Esophagus muscularis mucosa (tissue), 4 donors: ENCODE results near the gene NARS2. TPM values are rescaled to one million over a fixed set of nuclear protein-coding genes. Genes with fewer than 3 reads are reported as not detected.
A peak's percentile ranks its signal among the peaks of the same experiment; 100 is the strongest.

Source experiments
- DNase-seq: peaks from one replicate; pipeline ENCODE4 v3.0.0-alpha.2; 2017; ENCODE audit errors: extremely low spot score
- H3K27ac ChIP-seq, 4 donors: fragments of 200-600 bp; sonication (generic); replicated peaks in 1 of 4; 1 replicate in 3 of 4; 2 replicates in 1 of 4; pipeline ENCODE4 v1.5.1; 2016 to 2019; ENCODE audit warnings: mild to moderate bottlenecking in 1 of 4
- H3K27me3 ChIP-seq, 4 donors: fragments of 200-600 bp; sonication (generic); one replicate each; pipeline versions ENCODE4 v1.5.1 to v1.6.0; 2016 to 2019
- H3K36me3 ChIP-seq, 4 donors: fragments of 200-600 bp; sonication (generic); one replicate each; pipeline ENCODE4 v1.5.1; 2016 to 2019
- H3K4me1 ChIP-seq, 4 donors: fragments of 200-600 bp; sonication (generic); one replicate each; pipeline ENCODE4 v1.5.1; 2016 to 2019
- H3K4me3 ChIP-seq, 4 donors: fragments of 200-600 bp; sonication (generic); 1 replicate in 2 of 4; 2 replicates in 2 of 4; pipeline ENCODE4 v1.5.1; 2016 to 2019; ENCODE audit warnings: mild to moderate bottlenecking in 4 of 4, moderate library complexity in 1 of 4
- H3K9me3 ChIP-seq, 4 donors: fragments of 200-600 bp; sonication (generic); 1 replicate in 3 of 4; 2 replicates in 1 of 4; pipeline ENCODE4 v1.5.1; 2016 to 2019
- CTCF ChIP-seq, 3 experiments: fragments of 200-600 bp in 2 of 3; fragments of 450-650 bp in 1 of 3; sonication (generic) in 2 of 3; IDR thresholded peaks; one replicate each; pipeline ENCODE4 v1.5.1; 2017 to 2019; ENCODE audit warnings: antibody characterized with exemption in 3 of 3, mild to moderate bottlenecking in 2 of 3, moderate library complexity in 1 of 3
- EP300 ChIP-seq: sonication (generic); formaldehyde crosslinking; IDR thresholded peaks from one replicate; pipeline ENCODE4 v1.6.1; 2017; ENCODE audit warnings: antibody characterized with exemption
- POLR2A ChIP-seq: fragments of 450-650 bp; IDR thresholded peaks from one replicate; pipeline ENCODE4 v1.6.1; 2017; ENCODE audit warnings: antibody characterized with exemption, moderate library complexity, mild to moderate bottlenecking, low read depth
- POLR2AphosphoS5 ChIP-seq, 2 donors: sonication (generic); formaldehyde crosslinking; IDR thresholded peaks; one replicate each; pipeline ENCODE4 v1.6.1; 2017; ENCODE audit warnings: antibody characterized with exemption in 2 of 2
- WGBS: methylation state at CpG from one replicate; pipeline ENCODE4 v1.1.5; 2018; 5-methylcytosine and 5-hydroxymethylcytosine counted together
- intact Hi-C: fragments of 100-400 bp; cut with DNase I; formaldehyde crosslinking; loops from one replicate; pipeline ENCODE4 v1.15.1; 2023
- total RNA-seq, 4 donors: library from RNA; depleted of rRNA; stranded (reverse); fragments of >200 nt; gene quantifications; one replicate each; pipeline versions ENCODE4 v1.1.0 to v1.2.1, GENCODE V29; 2016

The NARS2 gene
- total RNA-seq, 4 donors from 2014 or later: 9.1 to 10.4 (median 9.8) TPM

- no peak for DNase-seq
- Histone ChIP-seq H3K4me1 (peaks cover 0 to 18% (median 8%) of the 10 kb centered on the region in 4 donors), H3K9me3 (no peaks in the 10 kb centered on the region), H3K27ac (no peak overlapping the region), H3K4me3 (no peak overlapping the region), H3K27me3 (no peaks in the 10 kb centered on the region), H3K36me3 (peaks cover 0 to 12% (median 0%) of the 10 kb centered on the region in 4 donors)
- TF ChIP-seq POLR2A (no peak), POLR2AphosphoS5 (IDR thresholded peaks at IDR 0.05) (no peak), EP300 (no peak), CTCF (IDR thresholded peaks at IDR 0.05) (no peak)
- intact Hi-C loops: no loop called here
Measured at GRCh38 chr11:78429209-78429608, 145.5 kb downstream of the NARS2 start.

- DNase-seq: no peak
- 91% methylated on average over 3 of the region's 3 CpGs for WGBS
- Histone ChIP-seq H3K4me1 (peaks cover 0 to 18% (median 8%) of the 10 kb centered on the region in 4 donors), H3K27ac (no peak overlapping the region), H3K27me3 (no peaks in the 10 kb centered on the region), H3K36me3 (peaks cover 0 to 12% (median 0%) of the 10 kb centered on the region in 4 donors), H3K4me3 (no peak overlapping the region), H3K9me3 (no peaks in the 10 kb centered on the region)
- TF ChIP-seq CTCF (IDR thresholded peaks at IDR 0.05) (no peak), POLR2A (no peak), EP300 (no peak), POLR2AphosphoS5 (IDR thresholded peaks at IDR 0.05) (no peak)
- intact Hi-C loops: no loop called here
Measured at GRCh38 chr11:78428773-78429172, 145.9 kb downstream of the NARS2 start.

- no peak overlapping the region for H3K27ac ChIP-seq
- TF ChIP-seq POLR2AphosphoS5 (IDR thresholded peaks at IDR 0.05): no peak
- TF ChIP-seq EP300: no peak
- TF ChIP-seq CTCF (IDR thresholded peaks at IDR 0.05): no peak
- no peak for TF ChIP-seq POLR2A
- peaks cover 0 to 14% (median 8%) of the 10 kb centered on the region in 4 donors for H3K4me1 ChIP-seq
- H3K36me3 ChIP-seq: peaks cover 0 to 12% (median 0%) of the 10 kb centered on the region in 4 donors
- H3K4me3 ChIP-seq: no peak overlapping the region
- H3K9me3 ChIP-seq: no peaks in the 10 kb centered on the region
- intact Hi-C loops: no loop called here
- H3K27me3 ChIP-seq: no peaks in the 10 kb centered on the region
- no peak for DNase-seq
Measured at GRCh38 chr11:78428266-78428636, 146.4 kb downstream of the NARS2 start.

DNA sequence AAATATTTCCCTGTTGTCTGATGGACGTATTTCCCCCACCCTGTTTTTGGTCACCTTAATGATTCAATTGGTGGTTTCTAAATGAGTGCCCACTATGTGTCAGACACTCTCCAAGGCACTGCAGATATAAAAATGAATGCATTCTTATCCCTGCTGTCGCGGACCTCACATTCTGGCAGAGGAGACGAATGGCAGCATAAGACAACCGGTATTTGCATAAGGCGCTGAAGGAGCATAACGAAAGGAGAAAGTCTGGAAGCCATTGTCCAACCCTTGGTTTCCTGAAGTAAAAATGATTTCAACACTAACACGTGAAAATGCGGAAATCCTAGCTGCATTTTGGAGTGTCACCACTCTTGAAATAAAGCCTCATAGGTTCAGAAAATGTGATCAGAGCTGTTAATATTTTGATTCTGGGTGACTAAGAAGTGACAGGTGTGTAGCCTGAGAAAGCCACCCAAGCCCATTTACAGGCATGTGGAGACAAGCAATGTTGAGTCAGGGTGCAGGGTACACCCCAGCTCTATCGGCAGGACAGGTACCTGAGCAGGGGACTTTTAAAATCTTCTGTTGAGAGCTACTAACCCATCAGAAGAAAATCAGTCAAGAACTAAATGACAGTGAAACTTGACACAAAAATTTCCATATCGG lies 146.9 kb downstream of the NARS2 start:
- Histone ChIP-seq H3K36me3 (peaks cover 0 to 12% (median 0%) of the 10 kb centered on the region in 4 donors), H3K9me3 (no peaks in the 10 kb centered on the region), H3K27ac (no peak overlapping the region), H3K27me3 (no peaks in the 10 kb centered on the region), H3K4me3 (peak overlapping the region in 2 of 4 donors; percentile 9 to 21), H3K4me1 (peaks cover 0 to 9% (median 4%) of the 10 kb centered on the region in 4 donors)
- 62% methylated on average over 11 of the region's 11 CpGs for WGBS
- no peak for DNase-seq
- intact Hi-C loops: no loop called here
- no peak for TF ChIP-seq POLR2A
- no peak for TF ChIP-seq POLR2AphosphoS5 (IDR thresholded peaks at IDR 0.05)
- TF ChIP-seq EP300: no peak
- TF ChIP-seq CTCF (IDR thresholded peaks at IDR 0.05): no peak

DNA sequence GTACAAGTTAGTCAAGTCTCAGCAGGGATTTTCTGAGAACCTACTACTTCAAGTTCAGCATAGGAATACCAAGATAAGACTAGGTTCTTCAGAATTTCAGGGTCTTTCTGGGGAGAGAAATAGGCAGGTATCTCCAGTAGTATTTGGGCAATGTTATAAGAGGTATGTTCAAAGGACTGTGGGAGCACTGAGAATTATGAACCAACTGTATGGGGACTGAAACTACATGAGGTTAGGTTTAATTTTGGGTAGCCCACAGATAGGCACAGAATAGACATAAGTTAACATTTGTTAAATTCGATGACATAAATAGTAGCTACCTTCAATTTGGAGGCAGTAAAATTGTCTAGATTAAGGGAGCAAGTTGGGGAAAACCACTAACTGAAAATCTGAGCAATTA lies 147.8 kb downstream of the NARS2 start:
- Histone ChIP-seq H3K36me3 (peaks cover 0 to 12% (median 0%) of the 10 kb centered on the region in 4 donors), H3K27ac (no peak overlapping the region), H3K4me3 (no peak overlapping the region), H3K4me1 (peaks cover 0 to 7% (median 2%) of the 10 kb centered on the region in 4 donors), H3K9me3 (no peaks in the 10 kb centered on the region), H3K27me3 (no peaks in the 10 kb centered on the region)
- intact Hi-C loops: no loop called here
- no peak for DNase-seq
- TF ChIP-seq POLR2A: no peak
- no peak for TF ChIP-seq POLR2AphosphoS5 (IDR thresholded peaks at IDR 0.05)
- TF ChIP-seq EP300: no peak
- no peak for TF ChIP-seq CTCF (IDR thresholded peaks at IDR 0.05)
- 94% methylated on average over 1 of the region's 1 CpG for WGBS
